Lower leg skin (tissue), 3 donors: ENCODE measurements around the gene ORC2.

Source experiments
- CTCF ChIP-seq, 3 donors: fragments of 450-650 bp; IDR thresholded peaks; one replicate each; pipeline ENCODE4 v1.5.1; 2016; ENCODE audit warnings: antibody characterized with exemption in 3 of 3, mild to moderate bottlenecking in 3 of 3, moderate library complexity in 2 of 3
- POLR2A ChIP-seq, 2 donors: fragments of 450-650 bp; IDR thresholded peaks; one replicate each; pipeline ENCODE4 v1.6.1; 2016 to 2017; ENCODE audit warnings: antibody characterized with exemption in 2 of 2, mild to moderate bottlenecking in 1 of 2, moderate library complexity in 1 of 2

- TF ChIP-seq CTCF (IDR thresholded peaks at IDR 0.05) = no peak
- no peak for TF ChIP-seq POLR2A (IDR thresholded peaks at IDR 0.05)
Observed at GRCh38 chr2:200962811-200963123, 693 bp downstream of the ORC2 start.
